DOHH2 (cell line): Measurements from ENCODE around the gene CRYGN.

Experiments used
- EZH2phosphoT487 ChIP-seq: fragments of 200-600 bp; sonication (generic); IDR thresholded peaks from 2 replicates; pipeline ENCODE4 v1.6.1; 2017; ENCODE audit warnings: borderline replicate concordance, mild to moderate bottlenecking, antibody characterized with exemption, low read length, moderate library complexity, mixed read lengths
- TF ChIP-seq, protein P1 (sequence below): fragments of 200-600 bp; sonication (generic); IDR thresholded peaks from one replicate; pipeline ENCODE4 v1.5.1; 2014; ENCODE audit warnings: antibody characterized with exemption, mild to moderate bottlenecking, low read depth, low read length; ENCODE audit not compliant: poor library complexity, severe bottlenecking

DNA sequence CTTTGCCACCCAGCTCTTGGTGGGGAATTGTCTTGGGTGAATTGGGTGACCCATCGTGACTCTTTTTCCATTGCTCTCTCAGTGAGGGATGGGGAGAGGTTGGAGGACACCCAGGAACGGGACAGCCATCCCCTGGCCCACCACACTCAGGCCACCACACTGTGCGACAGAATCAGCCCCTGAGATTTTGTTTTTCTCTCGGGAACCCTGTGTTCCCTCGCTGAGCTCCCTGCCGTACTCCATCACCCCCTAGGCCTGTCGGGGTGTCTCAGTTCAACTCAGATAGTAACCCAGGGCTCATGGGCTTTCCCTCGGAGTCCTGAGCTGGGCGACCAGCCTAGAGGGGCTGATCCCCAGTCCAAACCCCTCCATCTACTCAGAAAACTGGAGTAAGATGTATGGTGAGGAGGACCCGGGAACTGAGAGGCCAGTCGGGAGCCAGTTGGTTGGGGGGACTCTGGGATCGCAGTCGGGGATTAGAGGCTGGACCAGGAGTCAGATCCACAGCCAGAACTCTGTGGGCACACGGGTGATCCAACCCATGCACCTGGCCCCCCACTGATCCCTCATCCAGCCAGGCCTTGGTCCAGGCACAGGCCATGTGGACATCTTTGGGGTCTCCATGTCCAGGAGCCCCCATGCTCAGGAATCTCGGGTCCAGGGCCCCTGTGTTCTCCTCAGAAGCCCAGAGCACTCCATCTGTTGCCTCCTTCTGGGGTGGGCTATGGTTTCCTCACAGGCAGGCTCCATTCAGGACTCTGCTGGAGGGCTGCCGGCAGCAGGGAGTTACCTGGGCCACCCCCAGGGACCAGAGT lies 9.3 kb downstream of the CRYGN start:
- TF ChIP-seq, protein P1, sequence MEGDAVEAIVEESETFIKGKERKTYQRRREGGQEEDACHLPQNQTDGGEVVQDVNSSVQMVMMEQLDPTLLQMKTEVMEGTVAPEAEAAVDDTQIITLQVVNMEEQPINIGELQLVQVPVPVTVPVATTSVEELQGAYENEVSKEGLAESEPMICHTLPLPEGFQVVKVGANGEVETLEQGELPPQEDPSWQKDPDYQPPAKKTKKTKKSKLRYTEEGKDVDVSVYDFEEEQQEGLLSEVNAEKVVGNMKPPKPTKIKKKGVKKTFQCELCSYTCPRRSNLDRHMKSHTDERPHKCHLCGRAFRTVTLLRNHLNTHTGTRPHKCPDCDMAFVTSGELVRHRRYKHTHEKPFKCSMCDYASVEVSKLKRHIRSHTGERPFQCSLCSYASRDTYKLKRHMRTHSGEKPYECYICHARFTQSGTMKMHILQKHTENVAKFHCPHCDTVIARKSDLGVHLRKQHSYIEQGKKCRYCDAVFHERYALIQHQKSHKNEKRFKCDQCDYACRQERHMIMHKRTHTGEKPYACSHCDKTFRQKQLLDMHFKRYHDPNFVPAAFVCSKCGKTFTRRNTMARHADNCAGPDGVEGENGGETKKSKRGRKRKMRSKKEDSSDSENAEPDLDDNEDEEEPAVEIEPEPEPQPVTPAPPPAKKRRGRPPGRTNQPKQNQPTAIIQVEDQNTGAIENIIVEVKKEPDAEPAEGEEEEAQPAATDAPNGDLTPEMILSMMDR, result no peak
- no peak for TF ChIP-seq EZH2phosphoT487
